PC-3 (cell line): ENCODE results near the gene RERE. TPM values are rescaled to one million over a fixed set of nuclear protein-coding genes. Genes with fewer than 3 reads are reported as not detected.
A peak's percentile ranks its signal among the peaks of the same experiment; 100 is the strongest.

Source experiments
- ATAC-seq: fragments of 200-7000 bp; cut with Tn5 transposase; 2 replicates; pipeline ENCODE4 v1.9.1; 2020; ENCODE audit warnings: mild to moderate bottlenecking, moderate library complexity
- BruUV-seq: library from RNA; stranded (reverse); fragments of 400-500 nt; replicated peaks from 2 replicates; lab custom pipeline; 2021; lab: Mats Ljungman, UMichigan
- CTCF ChIA-PET: fragments of 300-600 bp; sonication (Branson Sonifier 250); formaldehyde crosslinking; loops from one replicate; lab custom pipeline; 2022; ENCODE audit warnings: antibody characterized with exemption; lab: Charles Lee
- POLR2A ChIA-PET: fragments of 300-600 bp; sonication (Branson Sonifier 250); formaldehyde crosslinking; loops from one replicate; lab custom pipeline; 2022; ENCODE audit warnings: antibody characterized with exemption; ENCODE audit not compliant: unreplicated experiment; lab: Charles Lee
- DNase-seq: peaks from one replicate; pipeline ENCODE4 v3.0.0-alpha.2; 2015
- H2AFZ ChIP-seq: fragments of 300-600 bp; sonication (generic); 2 replicates; pipeline ENCODE4 v1.6.0; 2016; ENCODE audit warnings: antibody characterized with exemption, low read length
- H3F3A ChIP-seq: fragments of 300-600 bp; sonication (generic); one replicate; pipeline ENCODE4 v1.6.0; 2017; ENCODE audit warnings: antibody characterized with exemption, low read length, control low read depth, mild to moderate bottlenecking; ENCODE audit not compliant: unreplicated experiment
- H3K27ac ChIP-seq: fragments of 300-600 bp; sonication (generic); 2 replicates; pipeline ENCODE4 v1.5.1; 2016; ENCODE audit warnings: mild to moderate bottlenecking, low read length
- H3K27me3 ChIP-seq: fragments of 300-600 bp; sonication (generic); 2 replicates; pipeline ENCODE4 v1.6.1; 2016; ENCODE audit warnings: low read length, mixed read lengths
- H3K36me3 ChIP-seq: fragments of 300-600 bp; sonication (generic); 2 replicates; pipeline ENCODE4 v1.6.1; 2016; ENCODE audit warnings: low read depth, mixed run types, low read length, mixed read lengths
- H3K4me1 ChIP-seq: fragments of 300-600 bp; sonication (generic); 2 replicates; pipeline ENCODE4 v1.5.1; 2016; ENCODE audit warnings: low read length; ENCODE audit not compliant: insufficient read depth
- H3K4me2 ChIP-seq: fragments of 300-600 bp; sonication (generic); 2 replicates; pipeline ENCODE4 v1.6.0; 2016; ENCODE audit warnings: low read length
- H3K4me3 ChIP-seq: fragments of 300-600 bp; sonication (generic); 2 replicates; pipeline ENCODE4 v1.5.1; 2016; ENCODE audit warnings: mild to moderate bottlenecking, low read length, mixed read lengths
- H3K79me2 ChIP-seq: fragments of 300-600 bp; sonication (generic); 2 replicates; pipeline ENCODE4 v1.6.1; 2017; ENCODE audit warnings: low read length, mixed read lengths
- H3K9ac ChIP-seq: fragments of 300-600 bp; sonication (generic); 2 replicates; pipeline ENCODE4 v1.6.0; 2016; ENCODE audit warnings: mild to moderate bottlenecking, low read length
- H3K9me2 ChIP-seq: fragments of 300-600 bp; sonication (generic); replicated peaks from 2 replicates; pipeline ENCODE4 v1.6.1; 2016; ENCODE audit warnings: mixed run types, low read length, mixed read lengths
- H3K9me3 ChIP-seq: fragments of 300-600 bp; sonication (generic); 2 replicates; pipeline ENCODE4 v1.6.1; 2016; ENCODE audit warnings: low read length, mixed read lengths
- H4K20me1 ChIP-seq: fragments of 300-600 bp; sonication (generic); 2 replicates; pipeline ENCODE4 v1.6.1; 2016; ENCODE audit warnings: low read length, mixed read lengths
- EZH2 ChIP-seq: fragments of 300-600 bp; sonication (generic); IDR thresholded peaks from one replicate; pipeline ENCODE4 v1.6.1; 2017; ENCODE audit warnings: antibody characterized with exemption, mild to moderate bottlenecking, low read length; ENCODE audit not compliant: unreplicated experiment
- EZH2phosphoT487 ChIP-seq: fragments of 300-600 bp; sonication (generic); IDR thresholded peaks from 2 replicates; pipeline ENCODE4 v1.6.1; 2018; ENCODE audit warnings: mild to moderate bottlenecking, antibody characterized with exemption, low read length, borderline replicate concordance
- intact Hi-C: fragments of 100-400 bp; cut with micrococcal nuclease; formaldehyde crosslinking; loops from 2 replicates; pipeline ENCODE4 v1.9.0; 2023
- total RNA-seq: library from RNA; depleted of rRNA; stranded (reverse); fragments of >200 nt; gene quantifications from 2 replicates; pipeline ENCODE4 v1.2.3, GENCODE V29; 2014
- TF ChIP-seq, protein P1 (sequence below): fragments of 300-600 bp; sonication (generic); conservative IDR thresholded peaks from 2 replicates; pipeline ENCODE4 v1.5.1; 2017; ENCODE audit warnings: antibody characterized with exemption, low read depth, mild to moderate bottlenecking, low read length

The RERE gene
- total RNA-seq, 1 experiment from 2014 or later, result 24.2 TPM

DNA sequence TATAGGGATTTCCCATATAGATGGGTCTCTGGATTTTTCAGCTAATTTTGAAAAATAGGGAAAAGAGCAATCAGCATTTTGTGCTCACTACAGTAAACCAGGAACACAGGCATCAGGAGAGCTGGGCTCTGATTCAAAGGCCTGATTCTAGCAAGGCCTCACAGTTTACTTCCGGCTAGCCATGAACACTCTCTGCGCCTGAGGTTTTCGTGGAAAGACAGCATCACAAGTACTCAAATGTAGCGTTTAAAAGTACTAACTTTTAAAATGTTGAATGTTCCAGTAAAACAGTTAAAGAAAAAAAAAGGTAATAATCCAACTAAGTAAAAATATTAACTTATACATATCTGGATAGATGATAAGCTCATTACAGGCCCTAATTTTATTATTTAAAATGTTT, 379.0 kb downstream of the RERE start:
- Histone ChIP-seq H3K27me3 (no peaks in the 10 kb centered on the region), H3K27ac (no peak overlapping the region), H3K4me3 (no peak overlapping the region), H3K4me1 (peaks cover 9% of the 10 kb centered on the region; the same call in 1 of the 2 replicates), H3K36me3 (no peaks in the 10 kb centered on the region), H2AFZ (no peak overlapping the region), H3K4me2 (no peak overlapping the region), H4K20me1 (no peaks in the 10 kb centered on the region), H3K9me3 (no peaks in the 10 kb centered on the region), H3F3A (no peaks in the 10 kb centered on the region), H3K9me2 (no peaks in the 10 kb centered on the region), H3K79me2 (no peaks in the 10 kb centered on the region), H3K9ac (no peak overlapping the region)
- POLR2A ChIA-PET, result no interaction called here
- ATAC-seq, result no peak
- BruUV-seq, result no TSS peak
- DNase-seq, result no peak
- no peak for TF ChIP-seq EZH2phosphoT487
- TF ChIP-seq EZH2, result no peak
- TF ChIP-seq, protein P1, sequence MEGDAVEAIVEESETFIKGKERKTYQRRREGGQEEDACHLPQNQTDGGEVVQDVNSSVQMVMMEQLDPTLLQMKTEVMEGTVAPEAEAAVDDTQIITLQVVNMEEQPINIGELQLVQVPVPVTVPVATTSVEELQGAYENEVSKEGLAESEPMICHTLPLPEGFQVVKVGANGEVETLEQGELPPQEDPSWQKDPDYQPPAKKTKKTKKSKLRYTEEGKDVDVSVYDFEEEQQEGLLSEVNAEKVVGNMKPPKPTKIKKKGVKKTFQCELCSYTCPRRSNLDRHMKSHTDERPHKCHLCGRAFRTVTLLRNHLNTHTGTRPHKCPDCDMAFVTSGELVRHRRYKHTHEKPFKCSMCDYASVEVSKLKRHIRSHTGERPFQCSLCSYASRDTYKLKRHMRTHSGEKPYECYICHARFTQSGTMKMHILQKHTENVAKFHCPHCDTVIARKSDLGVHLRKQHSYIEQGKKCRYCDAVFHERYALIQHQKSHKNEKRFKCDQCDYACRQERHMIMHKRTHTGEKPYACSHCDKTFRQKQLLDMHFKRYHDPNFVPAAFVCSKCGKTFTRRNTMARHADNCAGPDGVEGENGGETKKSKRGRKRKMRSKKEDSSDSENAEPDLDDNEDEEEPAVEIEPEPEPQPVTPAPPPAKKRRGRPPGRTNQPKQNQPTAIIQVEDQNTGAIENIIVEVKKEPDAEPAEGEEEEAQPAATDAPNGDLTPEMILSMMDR, result no peak
- intact Hi-C loops, result no loop called here
- CTCF ChIA-PET, result no interaction called here

DNA sequence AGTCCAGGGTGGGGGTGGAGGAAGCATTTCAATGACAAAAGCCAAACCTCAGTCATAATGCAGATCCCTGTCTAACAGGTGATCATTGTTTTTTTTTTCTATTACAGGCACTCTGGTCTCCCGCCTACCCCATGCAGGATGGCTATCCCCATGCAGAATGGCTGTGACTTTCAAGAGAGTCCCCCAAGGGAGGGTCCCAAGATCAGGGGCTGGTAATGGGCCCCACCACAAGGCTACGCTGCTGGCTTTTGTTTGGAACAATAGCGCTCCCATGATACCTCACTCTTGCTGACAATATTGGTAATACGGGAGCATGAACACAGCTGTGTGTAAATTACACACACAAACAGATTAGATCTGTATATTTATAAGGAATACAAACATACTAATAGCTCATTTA, 380.1 kb downstream of the RERE start:
- Histone ChIP-seq H3K4me1 (peaks cover 9% of the 10 kb centered on the region; the same call in 1 of the 2 replicates), H3K9me3 (no peaks in the 10 kb centered on the region), H3K27ac (no peak overlapping the region), H3K9ac (no peak overlapping the region), H4K20me1 (no peaks in the 10 kb centered on the region), H3K4me2 (no peak overlapping the region), H3F3A (no peaks in the 10 kb centered on the region), H2AFZ (no peak overlapping the region), H3K4me3 (no peak overlapping the region), H3K79me2 (no peaks in the 10 kb centered on the region), H3K9me2 (no peaks in the 10 kb centered on the region), H3K36me3 (no peaks in the 10 kb centered on the region), H3K27me3 (no peaks in the 10 kb centered on the region)
- DNase-seq (no peak), ATAC-seq (no peak)
- intact Hi-C loops, result no loop called here
- TF ChIP-seq, protein P1, result no peak
- no peak for TF ChIP-seq EZH2phosphoT487
- TF ChIP-seq EZH2, result no peak
- CTCF ChIA-PET, result no interaction called here
- no TSS peak for BruUV-seq
- POLR2A ChIA-PET, result no interaction called here

DNA sequence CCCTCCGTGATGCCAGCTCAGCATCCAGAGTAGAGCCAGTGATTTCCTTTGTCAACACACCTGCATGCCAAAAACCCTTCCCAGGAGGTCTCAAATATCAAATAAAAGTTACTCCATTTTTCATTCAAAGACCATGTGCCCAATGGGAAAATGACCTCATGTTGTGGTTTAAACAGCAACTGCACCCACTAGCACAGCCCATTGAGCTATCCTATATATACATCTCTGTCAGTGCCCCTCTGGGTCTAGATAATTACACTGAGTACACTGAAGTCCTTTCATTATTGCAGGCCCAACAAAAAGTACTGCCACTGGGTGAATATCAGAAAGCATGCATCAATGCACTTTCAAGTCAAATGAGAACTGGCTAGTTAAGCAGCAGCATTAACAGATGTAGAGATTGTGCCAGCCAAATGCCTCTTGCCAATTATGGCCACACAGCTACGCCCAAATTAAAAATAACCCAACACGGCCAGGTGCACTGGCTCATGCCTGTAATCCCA, 381.8 kb downstream of the RERE start:
- H3K79me2 ChIP-seq, result no peaks in the 10 kb centered on the region
- H3K27me3 ChIP-seq, result no peaks in the 10 kb centered on the region
- no peak overlapping the region for H3K4me3 ChIP-seq
- peaks cover 9% of the 10 kb centered on the region; the same call in 1 of the 2 replicates for H3K4me1 ChIP-seq
- intact Hi-C loops, result no loop called here
- TF ChIP-seq EZH2phosphoT487 (no peak), EZH2 (no peak)
- TF ChIP-seq, protein P1, result no peak
- no TSS peak for BruUV-seq
- H4K20me1 ChIP-seq, result no peaks in the 10 kb centered on the region
- ATAC-seq (peak; percentile 85), DNase-seq (peak; percentile 69)
- H3K4me2 ChIP-seq, result no peak overlapping the region
- POLR2A ChIA-PET, result no interaction called here
- H3K9ac ChIP-seq, result no peak overlapping the region
- H3K36me3 ChIP-seq, result no peaks in the 10 kb centered on the region
- no peaks in the 10 kb centered on the region for H3K9me3 ChIP-seq
- no peak overlapping the region for H2AFZ ChIP-seq
- H3F3A ChIP-seq, result no peaks in the 10 kb centered on the region
- CTCF ChIA-PET, result no interaction called here
- H3K9me2 ChIP-seq, result no peaks in the 10 kb centered on the region
- peak overlapping the region; percentile 1; the same call in 1 of the 2 replicates for H3K27ac ChIP-seq
